Dermis microvascular lymphatic vessel endothelial cell (primary cell): Measurements from ENCODE around the gene OVAAL. TPM values are rescaled to one million over a fixed set of nuclear protein-coding genes. Genes with fewer than 3 reads are reported as not detected.

Experiments used
- DNase-seq, 2 donors: peaks; one replicate each; pipeline versions ENCODE4 v3.0.0 to v3.0.0-alpha.2; 2010; ENCODE audit warnings: low read depth in 2 of 2
- total RNA-seq: library from RNA; depleted of rRNA; stranded (reverse); fragments of >200 nt; gene quantifications from 2 replicates; pipeline ENCODE4 v1.2.1, GENCODE V29; 2014

OVAAL gene
- total RNA-seq, 1 donor from 2014 or later, result not detected

GRCh38 chr1:180606155-180606554, 47.4 kb downstream of the OVAAL start:
- no peak for DNase-seq

GRCh38 chr1:180609643-180610555, 51.1 kb downstream of the OVAAL start:
- no peak for DNase-seq

DNA sequence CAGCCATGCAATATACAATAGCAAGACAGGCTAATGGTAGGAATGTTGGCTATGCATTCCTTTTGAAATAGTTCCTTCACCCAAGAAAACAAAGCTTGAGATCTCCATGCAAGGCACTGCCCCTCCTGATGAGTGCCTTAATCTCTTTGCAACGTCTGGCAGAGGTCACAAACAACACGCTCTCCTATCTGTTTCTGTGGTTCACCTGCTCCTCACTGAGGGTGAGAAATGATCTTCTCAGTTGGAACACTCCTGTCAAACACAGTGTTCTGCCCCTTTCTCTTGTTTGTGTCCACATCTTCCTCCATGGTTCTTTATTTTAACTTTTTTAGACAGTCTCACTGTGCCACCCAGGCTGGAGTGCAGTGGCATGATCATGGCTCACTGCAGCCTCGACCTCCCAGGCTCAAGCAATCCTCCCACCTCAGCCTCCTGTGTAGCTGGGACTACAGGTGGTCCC, 51.8 kb downstream of the OVAAL start:
- no peak for DNase-seq

DNA sequence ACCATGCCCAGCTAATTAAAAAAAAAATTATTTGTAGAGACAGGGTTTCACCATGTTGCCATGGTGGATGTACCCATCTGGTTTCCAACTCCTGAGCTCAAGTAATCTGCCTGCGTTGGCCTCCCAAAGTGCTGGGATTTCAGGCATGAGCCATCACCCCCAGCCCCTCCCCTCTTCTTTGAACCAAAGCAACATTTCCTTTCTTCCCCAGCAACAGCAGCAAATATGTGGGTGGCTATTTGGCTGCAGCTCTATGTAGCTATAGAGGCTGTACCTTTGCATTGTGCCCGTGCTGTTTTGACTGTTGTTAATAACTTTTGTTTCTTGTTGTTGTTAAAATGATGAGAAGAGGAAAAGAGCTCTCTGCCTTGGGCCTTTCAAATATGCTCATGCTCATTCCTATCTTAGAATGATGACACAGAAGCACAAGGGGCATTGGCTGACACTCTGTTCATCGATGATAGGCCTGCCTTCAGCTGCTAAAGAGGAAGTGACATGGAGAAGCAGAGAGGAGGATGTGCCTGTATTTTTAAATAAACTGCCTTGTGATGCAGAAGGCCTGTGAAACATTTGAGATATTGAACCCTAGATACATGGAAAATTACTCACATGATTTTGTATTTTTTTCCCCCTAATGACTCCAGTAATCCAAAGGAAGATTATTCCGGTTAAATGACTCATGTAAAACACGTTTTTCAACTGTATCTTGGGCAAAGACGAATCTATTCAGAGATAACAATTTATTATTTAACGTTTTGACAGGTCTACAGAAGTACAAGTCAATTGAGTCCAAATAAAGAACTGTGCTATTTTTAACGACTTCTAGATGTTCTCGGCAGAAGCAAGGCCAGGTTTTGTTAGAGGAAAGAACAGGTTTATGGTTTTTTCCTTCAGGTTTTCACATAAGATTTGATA, 52.5 kb downstream of the OVAAL start:
- peak in 1 of 2 donors; percentile 22 for DNase-seq

- no peak for DNase-seq
Observed at GRCh38 chr1:180612632-180613031, 53.9 kb downstream of the OVAAL start.

DNA sequence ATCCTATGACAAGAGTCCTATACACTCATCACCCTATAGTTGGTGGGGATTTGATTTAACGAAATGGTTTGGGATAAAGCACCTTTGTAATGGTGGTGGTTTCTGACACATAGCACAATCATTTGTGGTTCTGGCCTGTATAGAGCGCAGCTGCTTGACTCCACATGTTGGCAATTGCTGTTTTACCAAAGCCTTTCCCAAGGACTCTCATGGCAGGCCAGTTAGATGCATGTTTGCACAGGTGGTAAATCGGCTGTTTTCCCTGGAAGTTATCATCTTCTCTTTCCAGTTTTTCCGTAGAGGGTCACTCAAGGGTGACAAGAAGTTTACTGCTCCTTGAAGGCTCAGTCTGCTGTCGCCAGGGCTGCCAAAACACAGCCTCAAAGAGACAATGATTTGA, 56.0 kb downstream of the OVAAL start:
- no peak for DNase-seq

DNA sequence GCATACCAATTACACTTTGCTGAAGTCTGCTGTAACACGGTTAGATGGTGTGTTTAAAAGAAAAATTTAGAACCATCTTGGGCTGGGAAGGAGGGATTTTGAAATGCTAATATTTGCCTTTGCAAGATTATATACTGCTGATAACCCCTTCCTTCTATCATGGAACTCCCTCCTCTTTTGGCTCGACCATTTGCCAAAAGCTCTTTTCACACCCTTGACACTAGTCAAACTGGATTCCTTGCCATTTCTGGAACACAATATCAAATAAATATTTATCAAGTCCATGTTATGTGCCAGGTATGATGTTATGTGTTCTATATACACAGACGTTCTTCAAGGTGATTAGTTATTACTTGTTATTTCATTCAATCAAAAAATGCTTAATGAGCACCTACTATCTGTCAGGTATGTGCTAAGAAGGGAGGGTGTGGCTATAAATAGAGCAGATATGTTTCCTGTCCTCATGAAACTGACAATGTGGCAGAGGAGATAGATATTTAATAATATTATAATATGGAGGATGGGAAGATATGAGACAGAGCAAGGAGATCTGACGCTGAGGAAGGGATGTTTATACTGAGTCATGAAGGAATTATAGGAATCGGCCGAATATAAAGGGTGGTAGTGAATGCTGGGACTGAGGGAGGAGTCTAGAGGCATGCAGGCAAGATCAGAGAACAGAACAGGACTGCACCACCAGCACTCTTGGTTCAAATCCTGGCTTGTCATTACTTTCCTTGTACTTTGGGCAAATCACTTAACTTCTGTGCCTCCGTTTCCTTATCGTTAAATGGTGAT, 56.9 kb downstream of the OVAAL start:
- no peak for DNase-seq

Other genes with a start within 250 kb of the OVAAL start
- 53.6 and 55.2 TPM in 2 replicates for gene ACBD6, start 56.4 kb upstream of the OVAAL start, total RNA-seq
- gene XPR1, start 73.1 kb downstream of the OVAAL start, total RNA-seq, result 23.8 and 29.3 TPM in 2 replicates